GM12878 (cell line): ENCODE measurements around the gene ADGRD1. TPM values are rescaled to one million over a fixed set of nuclear protein-coding genes. Genes with fewer than 3 reads are reported as not detected.

Experiments
- ATAC-seq: fragments of 200-7000 bp; cut with Tn5 transposase; 3 replicates; pipeline ENCODE4 v1.9.1; 2020; ENCODE audit warnings: mild to moderate bottlenecking, moderate library complexity
- BruUV-seq: library from RNA; stranded (reverse); fragments of 400-500 nt; replicated peaks from 2 replicates; lab custom pipeline; 2021; lab: Mats Ljungman, UMichigan
- CTCF ChIA-PET: fragments of 300-600 bp; sonication (Branson Sonifier 250); formaldehyde crosslinking; extraction: SDS; loops from one replicate; lab custom pipeline; 2021; ENCODE audit warnings: inconsistent platforms; lab: Yijun Ruan, JAX
- POLR2A ChIA-PET: fragments of 350-600 bp; formaldehyde crosslinking; extraction: SDS; loops from one replicate; lab custom pipeline; 2021; ENCODE audit warnings: inconsistent platforms; lab: Charles Lee
- RAD21 ChIA-PET: fragments of 300-600 bp; sonication (Branson Sonifier 250); formaldehyde crosslinking; loops from one replicate; lab custom pipeline; 2023; ENCODE audit warnings: antibody characterized with exemption; ENCODE audit not compliant: unreplicated experiment; lab: Charles Lee
- SMC1A ChIA-PET: fragments of 300-600 bp; sonication (Branson Sonifier 250); formaldehyde crosslinking; loops from one replicate; lab custom pipeline; 2023; ENCODE audit not compliant: unreplicated experiment, uncharacterized antibody; lab: Charles Lee
- DNase-seq: peaks from one replicate; pipeline ENCODE4 v3.0.0-alpha.2; 2011; ENCODE audit warnings: low read depth, low spot score
- FAIRE-seq: peaks from 3 replicates; lab custom pipeline; 2011; peaks lifted over from hg19 to GRCh38; lab: Jason Lieb, UNC
- H2AFZ ChIP-seq: 2 replicates; pipeline ENCODE4 v1.6.0; 2011; ENCODE audit warnings: low read depth, low read length, control low read depth; ENCODE audit not compliant: control insufficient read depth
- H3K27ac ChIP-seq: 2 replicates; pipeline ENCODE4 v1.5.1; 2011; ENCODE audit warnings: control low read depth; ENCODE audit not compliant: control insufficient read depth, insufficient read depth
- H3K27me3 ChIP-seq, 2 experiments: replicated peaks in 1 of 2; 2 replicates each; pipeline versions ENCODE4 v1.6.0 to v1.6.1; 2011; ENCODE audit warnings: low read length in 1 of 2; ENCODE audit not compliant: control insufficient read depth in 2 of 2, insufficient read depth in 2 of 2
- H3K36me3 ChIP-seq, 2 experiments: 2 replicates each; pipeline ENCODE4 v1.5.1; 2011; ENCODE audit warnings: low read length in 1 of 2; ENCODE audit not compliant: control insufficient read depth in 2 of 2, insufficient read depth in 2 of 2
- H3K4me1 ChIP-seq: 2 replicates; pipeline ENCODE4 v1.6.1; 2011; ENCODE audit warnings: mild to moderate bottlenecking, low read length, moderate library complexity, mixed read lengths; ENCODE audit not compliant: control insufficient read depth, insufficient read depth
- H3K4me2 ChIP-seq: 2 replicates; pipeline ENCODE4 v1.6.0; 2011; ENCODE audit warnings: control low read depth; ENCODE audit not compliant: control insufficient read depth, insufficient read depth
- H3K4me3 ChIP-seq: fragments of 200-600 bp; sonication (generic); 2 replicates; pipeline ENCODE4 v1.5.1; 2016
- H3K79me2 ChIP-seq: 2 replicates; pipeline ENCODE4 v1.6.0; 2011; ENCODE audit warnings: low read length; ENCODE audit not compliant: control insufficient read depth, insufficient read depth
- H3K9ac ChIP-seq: 2 replicates; pipeline ENCODE4 v1.8.0; 2011; ENCODE audit warnings: low read length, control low read depth, mixed read lengths; ENCODE audit not compliant: control insufficient read depth, insufficient read depth
- H3K9me3 ChIP-seq: replicated peaks from 3 replicates; pipeline ENCODE4 v1.5.1; 2011; ENCODE audit warnings: mild to moderate bottlenecking, low read length; ENCODE audit not compliant: control insufficient read depth, insufficient read depth
- H4K20me1 ChIP-seq: 2 replicates; pipeline ENCODE4 v1.6.0; 2011; ENCODE audit not compliant: control insufficient read depth, insufficient read depth
- CHD2 ChIP-seq: IDR thresholded peaks from 2 replicates; pipeline ENCODE4 v1.6.1; 2011; ENCODE audit warnings: low read depth, low read length, improper control_type of control experiment, borderline replicate concordance
- WGBS: methylation state at CpG from one replicate; pipeline ENCODE4 v1.1.6; 2016; ENCODE audit warnings: low lambda C conversion rate; ENCODE audit not compliant: insufficient replicate concordance, insufficient coverage; ENCODE audit errors: missing lambda C conversion rate; 5-methylcytosine and 5-hydroxymethylcytosine counted together
- in situ Hi-C: fragments of 300-500 bp; cut with MboI; formaldehyde crosslinking; loops from 9 replicates; pipeline ENCODE4 v1.14.3; 2018; ENCODE audit warnings: mixed read lengths
- intact Hi-C: fragments of 100-400 bp; cut with micrococcal nuclease; formaldehyde crosslinking; loops from one replicate; pipeline ENCODE4 v1.14.2; 2022; ENCODE audit not compliant: unreplicated experiment
- polyA plus RNA-seq, 11 experiments: library from polyadenylated mRNA; depleted of rRNA in 4 of 11; unstranded in 6 of 11; stranded (reverse) in 5 of 11; fragments of >200 nt; fragmentation: Nextera tagmentation in 4 of 11; fragmentation: Illumina TruSeq in 1 of 11; extraction: Ambion mirVana in 4 of 11; extraction: Trizol in 1 of 11; gene quantifications; 1 replicate in 1 of 11; 2 replicates in 10 of 11; pipeline versions ENCODE4 v1.2.1 to v1.2.3, GENCODE V29; 2011 to 2016; ENCODE audit warnings: inconsistent platforms in 2 of 11, missing spikeins in 2 of 11, low read depth in 1 of 11
- total RNA-seq, 4 experiments: library from RNA; depleted of rRNA in 3 of 4; stranded (reverse); fragments of >200 nt in 3 of 4; fragmentation: Illumina TruSeq in 1 of 4; extraction: Trizol in 1 of 4; gene quantifications; 2 replicates each; pipeline versions ENCODE4 v1.2.1 to v1.2.3, GENCODE V29; 2013 to 2021
- TF ChIP-seq, protein P1 (sequence below): fragments of 450-650 bp; IDR thresholded peaks from 2 replicates; pipeline ENCODE4 v1.6.1; 2017; ENCODE audit warnings: mild to moderate bottlenecking
- TF ChIP-seq, protein P2 (sequence below): fragments of 450-650 bp; IDR thresholded peaks from 2 replicates; pipeline ENCODE4 v1.6.1; 2017; ENCODE audit warnings: mild to moderate bottlenecking, moderate library complexity

ADGRD1 gene
- total and polyA plus RNA-seq, 10 of the 15 experiments (the other 5 are each of a cell fraction or from before 2014, with no cell fraction given), result 0.15 to 12.7 (median 1.2) TPM

DNA sequence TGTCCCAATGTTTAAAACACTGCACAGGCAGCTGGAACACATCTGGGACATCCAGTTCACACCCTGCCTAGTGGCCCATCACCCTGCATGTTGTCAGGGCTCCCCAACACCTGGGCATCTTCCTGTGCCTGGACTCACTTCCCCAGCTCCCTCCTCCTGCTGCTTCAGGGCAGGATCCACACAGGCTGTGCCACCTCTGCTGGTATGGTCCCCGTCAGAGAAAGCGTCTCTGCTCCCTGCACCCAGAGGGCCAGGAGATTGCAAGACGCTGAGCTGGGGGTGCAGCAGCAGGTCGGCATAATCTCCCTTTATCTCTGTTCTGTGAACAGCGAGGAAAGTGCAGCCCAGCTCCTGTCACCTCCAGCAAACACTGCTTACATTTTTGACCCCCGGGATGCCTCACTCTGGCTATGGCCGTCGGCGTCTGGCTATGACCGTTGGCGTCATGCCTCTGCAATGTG, 124.3 kb downstream of the ADGRD1 start (continued):
- TF ChIP-seq, protein P1, sequence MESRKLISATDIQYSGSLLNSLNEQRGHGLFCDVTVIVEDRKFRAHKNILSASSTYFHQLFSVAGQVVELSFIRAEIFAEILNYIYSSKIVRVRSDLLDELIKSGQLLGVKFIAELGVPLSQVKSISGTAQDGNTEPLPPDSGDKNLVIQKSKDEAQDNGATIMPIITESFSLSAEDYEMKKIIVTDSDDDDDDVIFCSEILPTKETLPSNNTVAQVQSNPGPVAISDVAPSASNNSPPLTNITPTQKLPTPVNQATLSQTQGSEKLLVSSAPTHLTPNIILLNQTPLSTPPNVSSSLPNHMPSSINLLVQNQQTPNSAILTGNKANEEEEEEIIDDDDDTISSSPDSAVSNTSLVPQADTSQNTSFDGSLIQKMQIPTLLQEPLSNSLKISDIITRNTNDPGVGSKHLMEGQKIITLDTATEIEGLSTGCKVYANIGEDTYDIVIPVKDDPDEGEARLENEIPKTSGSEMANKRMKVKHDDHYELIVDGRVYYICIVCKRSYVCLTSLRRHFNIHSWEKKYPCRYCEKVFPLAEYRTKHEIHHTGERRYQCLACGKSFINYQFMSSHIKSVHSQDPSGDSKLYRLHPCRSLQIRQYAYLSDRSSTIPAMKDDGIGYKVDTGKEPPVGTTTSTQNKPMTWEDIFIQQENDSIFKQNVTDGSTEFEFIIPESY, result no peak
- TF ChIP-seq, protein P2, sequence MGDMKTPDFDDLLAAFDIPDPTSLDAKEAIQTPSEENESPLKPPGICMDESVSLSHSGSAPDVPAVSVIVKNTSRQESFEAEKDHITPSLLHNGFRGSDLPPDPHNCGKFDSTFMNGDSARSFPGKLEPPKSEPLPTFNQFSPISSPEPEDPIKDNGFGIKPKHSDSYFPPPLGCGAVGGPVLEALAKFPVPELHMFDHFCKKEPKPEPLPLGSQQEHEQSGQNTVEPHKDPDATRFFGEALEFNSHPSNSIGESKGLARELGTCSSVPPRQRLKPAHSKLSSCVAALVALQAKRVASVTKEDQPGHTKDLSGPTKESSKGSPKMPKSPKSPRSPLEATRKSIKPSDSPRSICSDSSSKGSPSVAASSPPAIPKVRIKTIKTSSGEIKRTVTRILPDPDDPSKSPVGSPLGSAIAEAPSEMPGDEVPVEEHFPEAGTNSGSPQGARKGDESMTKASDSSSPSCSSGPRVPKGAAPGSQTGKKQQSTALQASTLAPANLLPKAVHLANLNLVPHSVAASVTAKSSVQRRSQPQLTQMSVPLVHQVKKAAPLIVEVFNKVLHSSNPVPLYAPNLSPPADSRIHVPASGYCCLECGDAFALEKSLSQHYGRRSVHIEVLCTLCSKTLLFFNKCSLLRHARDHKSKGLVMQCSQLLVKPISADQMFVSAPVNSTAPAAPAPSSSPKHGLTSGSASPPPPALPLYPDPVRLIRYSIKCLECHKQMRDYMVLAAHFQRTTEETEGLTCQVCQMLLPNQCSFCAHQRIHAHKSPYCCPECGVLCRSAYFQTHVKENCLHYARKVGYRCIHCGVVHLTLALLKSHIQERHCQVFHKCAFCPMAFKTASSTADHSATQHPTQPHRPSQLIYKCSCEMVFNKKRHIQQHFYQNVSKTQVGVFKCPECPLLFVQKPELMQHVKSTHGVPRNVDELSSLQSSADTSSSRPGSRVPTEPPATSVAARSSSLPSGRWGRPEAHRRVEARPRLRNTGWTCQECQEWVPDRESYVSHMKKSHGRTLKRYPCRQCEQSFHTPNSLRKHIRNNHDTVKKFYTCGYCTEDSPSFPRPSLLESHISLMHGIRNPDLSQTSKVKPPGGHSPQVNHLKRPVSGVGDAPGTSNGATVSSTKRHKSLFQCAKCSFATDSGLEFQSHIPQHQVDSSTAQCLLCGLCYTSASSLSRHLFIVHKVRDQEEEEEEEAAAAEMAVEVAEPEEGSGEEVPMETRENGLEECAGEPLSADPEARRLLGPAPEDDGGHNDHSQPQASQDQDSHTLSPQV, result no peak

- ATAC-seq, result no peak
- no peak for TF ChIP-seq CHD2
- H3K79me2 ChIP-seq, result no peaks in the 10 kb centered on the region
- no peak overlapping the region for H3K4me3 ChIP-seq
- no TSS peak for BruUV-seq
- ChIA-PET CTCF (no interaction called here), POLR2A (no interaction called here), RAD21 (no interaction called here), SMC1A (no interaction called here)
- H3K27me3 ChIP-seq, result no peaks in the 10 kb centered on the region
- intact Hi-C loops (no loop called here), in situ Hi-C loops (no loop called here)
- H3K4me2 ChIP-seq, result no peak overlapping the region
- no peak overlapping the region for H3K27ac ChIP-seq
- 73% methylated on average over 23 of the region's 23 CpGs for WGBS
- no peak overlapping the region for H3K9ac ChIP-seq
- H2AFZ ChIP-seq, result no peak overlapping the region
- no peaks in the 10 kb centered on the region for H3K9me3 ChIP-seq
- H3K36me3 ChIP-seq, result no peaks in the 10 kb centered on the region
- DNase-seq, result no peak
- H3K4me1 ChIP-seq, result no peaks in the 10 kb centered on the region
- FAIRE-seq, result no peak
- H4K20me1 ChIP-seq, result no peaks in the 10 kb centered on the region
These were observed 128.8 kb downstream of the ADGRD1 start for GRCh38 chr12:131082290-131083194.
